OCI-LY1 (cell line): ENCODE data around the gene ABCG2.

Experiments used
- CTCF ChIP-seq: fragments of 200-600 bp; sonication (generic), shearing (Covaris generic); IDR thresholded peaks from 2 replicates; pipeline ENCODE4 v1.5.1; 2017; ENCODE audit warnings: mild to moderate bottlenecking, antibody characterized with exemption, low read length, moderate library complexity, mixed read lengths
- EZH2 ChIP-seq: fragments of 200-600 bp; sonication (generic), shearing (Covaris generic); IDR thresholded peaks from 2 replicates; pipeline ENCODE4 v1.8.0; 2017; ENCODE audit warnings: borderline replicate concordance, mixed run types, mild to moderate bottlenecking, antibody characterized with exemption, low read length, moderate library complexity, mixed read lengths

- TF ChIP-seq CTCF, result no peak
- TF ChIP-seq EZH2, result no peak
Observed at GRCh38 chr4:88135356-88135663, 23.1 kb downstream of the ABCG2 start.
